Neural progenitor cell (in vitro differentiated cells): ENCODE data around the gene FAM162B. TPM values are rescaled to one million over a fixed set of nuclear protein-coding genes. Genes with fewer than 3 reads are reported as not detected.

Source experiments
- DNase-seq: peaks from one replicate; pipeline ENCODE4 v3.0.0-alpha.2; 2016; ENCODE audit warnings: low spot score
- H2AFZ ChIP-seq: fragments of 200-600 bp; sonication (generic); replicated peaks from 2 replicates; pipeline ENCODE4 v1.6.1; 2016; ENCODE audit warnings: antibody characterized with exemption
- H3F3A ChIP-seq: fragments of 200-600 bp; sonication (generic); 2 replicates; pipeline ENCODE4 v1.6.1; 2016; ENCODE audit warnings: antibody characterized with exemption, low read depth
- H3K27ac ChIP-seq: fragments of 200-600 bp; sonication (generic); 2 replicates; pipeline ENCODE4 v1.5.1; 2016; ENCODE audit warnings: mild to moderate bottlenecking
- H3K27me3 ChIP-seq: fragments of 200-600 bp; sonication (generic); 2 replicates; pipeline ENCODE4 v1.6.1; 2016; ENCODE audit warnings: mild to moderate bottlenecking, moderate library complexity
- H3K36me3 ChIP-seq: fragments of 200-600 bp; sonication (generic); 2 replicates; pipeline ENCODE4 v1.5.1; 2016
- H3K4me1 ChIP-seq: fragments of 200-600 bp; sonication (generic); 2 replicates; pipeline ENCODE4 v1.6.1; 2016; ENCODE audit warnings: mixed run types
- H3K4me2 ChIP-seq: fragments of 200-600 bp; sonication (generic); 2 replicates; pipeline ENCODE4 v1.6.1; 2016
- H3K4me3 ChIP-seq: fragments of 200-600 bp; sonication (generic); 2 replicates; pipeline ENCODE4 v1.5.1; 2016
- H3K79me2 ChIP-seq: fragments of 200-600 bp; sonication (generic); 2 replicates; pipeline ENCODE4 v1.6.1; 2016; ENCODE audit warnings: low read depth
- H3K9ac ChIP-seq: fragments of 200-600 bp; sonication (generic); 2 replicates; pipeline ENCODE4 v1.6.1; 2016
- H3K9me3 ChIP-seq: fragments of 200-600 bp; sonication (generic); 2 replicates; pipeline ENCODE4 v1.5.1; 2016; ENCODE audit warnings: low read depth
- H4K20me1 ChIP-seq: fragments of 200-600 bp; sonication (generic); 2 replicates; pipeline ENCODE4 v1.6.1; 2016; ENCODE audit warnings: low read depth
- H3K27ac Mint-ChIP-seq: 3 replicates; pipeline ENCODE4 v1.8.0; 2021; ENCODE audit warnings: mixed read lengths
- H3K27me3 Mint-ChIP-seq: 2 replicates; pipeline ENCODE4 v1.8.0; 2022; ENCODE audit warnings: low read depth, mild to moderate bottlenecking, inconsistent platforms, moderate library complexity, mixed read lengths; ENCODE audit not compliant: insufficient read depth
- H3K36me3 Mint-ChIP-seq: 3 replicates; pipeline ENCODE4 v1.8.0; 2021; ENCODE audit warnings: mixed read lengths
- H3K4me1 Mint-ChIP-seq: 3 replicates; pipeline ENCODE4 v1.8.0; 2021; ENCODE audit warnings: mixed read lengths
- H3K4me3 Mint-ChIP-seq: 3 replicates; pipeline ENCODE4 v1.8.0; 2021; ENCODE audit warnings: mild to moderate bottlenecking, moderate library complexity, mixed read lengths
- H3K9me3 Mint-ChIP-seq: 3 replicates; pipeline ENCODE4 v1.8.0; 2020; ENCODE audit warnings: mixed read lengths
- EZH2 ChIP-seq: fragments of 200-600 bp; sonication (generic); IDR thresholded peaks from 2 replicates; pipeline ENCODE4 v1.6.1; 2017; ENCODE audit warnings: antibody characterized with exemption, mild to moderate bottlenecking, moderate library complexity
- EZH2phosphoT487 ChIP-seq: fragments of 200-600 bp; sonication (generic); IDR thresholded peaks from 2 replicates; pipeline ENCODE4 v1.6.1; 2017; ENCODE audit warnings: antibody characterized with exemption
- total RNA-seq: library from RNA; depleted of rRNA; stranded (reverse); fragments of >200 nt; gene quantifications from 2 replicates; pipeline ENCODE4 v1.2.3, GENCODE V29; 2015; ENCODE audit warnings: low replicate concordance
- TF ChIP-seq, protein P1 (sequence below): fragments of 200-600 bp; sonication (generic); IDR thresholded peaks from 2 replicates; pipeline ENCODE4 v1.5.1; 2017; ENCODE audit warnings: antibody characterized with exemption, mild to moderate bottlenecking

FAM162B gene
- total RNA-seq, 1 donor from 2014 or later, result 0.28 TPM

DNA sequence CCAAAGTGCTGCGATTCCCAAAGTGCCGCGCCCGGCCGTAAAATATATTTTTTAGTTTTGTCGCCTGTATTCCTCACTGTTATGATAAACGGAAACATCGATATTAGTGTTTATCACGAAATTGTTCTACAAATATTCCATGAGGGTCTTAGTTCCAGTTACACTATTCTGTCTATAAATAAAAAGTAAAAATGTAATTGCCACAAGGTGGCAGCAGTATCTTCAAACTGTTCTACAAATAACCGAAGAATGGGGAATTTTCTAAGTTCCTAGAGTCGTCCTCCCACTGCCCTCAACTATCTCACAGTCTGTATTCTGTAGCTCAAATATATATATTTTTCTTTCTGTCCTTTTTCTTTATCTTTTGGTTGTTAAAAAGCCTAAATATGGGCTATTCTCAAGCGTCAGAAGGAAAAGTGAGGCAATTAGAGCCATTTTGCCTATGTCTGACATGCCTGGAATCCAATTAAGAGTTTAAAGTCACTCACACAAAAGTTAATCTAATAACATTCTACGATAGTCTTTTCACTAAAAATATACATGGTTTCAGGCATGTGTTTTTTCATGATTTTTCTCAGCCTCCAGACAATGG is 14.2 kb upstream of the FAM162B start:
- Histone ChIP-seq H3F3A (no peaks in the 10 kb centered on the region), H4K20me1 (no peaks in the 10 kb centered on the region), H3K9me3 (no peaks in the 10 kb centered on the region), H3K79me2 (no peaks in the 10 kb centered on the region), H3K4me3 (no peak overlapping the region), H3K36me3 (no peaks in the 10 kb centered on the region), H3K9ac (no peak overlapping the region), H3K27me3 (no peaks in the 10 kb centered on the region), H3K27ac (no peak overlapping the region), H3K4me1 (no peaks in the 10 kb centered on the region), H2AFZ (peak overlapping the region; percentile 23), H3K4me2 (no peak overlapping the region)
- H3K4me3 Mint-ChIP-seq, result no peak overlapping the region
- H3K9me3 Mint-ChIP-seq, result no peaks in the 10 kb centered on the region
- no peak for TF ChIP-seq EZH2phosphoT487
- TF ChIP-seq, protein P1, sequence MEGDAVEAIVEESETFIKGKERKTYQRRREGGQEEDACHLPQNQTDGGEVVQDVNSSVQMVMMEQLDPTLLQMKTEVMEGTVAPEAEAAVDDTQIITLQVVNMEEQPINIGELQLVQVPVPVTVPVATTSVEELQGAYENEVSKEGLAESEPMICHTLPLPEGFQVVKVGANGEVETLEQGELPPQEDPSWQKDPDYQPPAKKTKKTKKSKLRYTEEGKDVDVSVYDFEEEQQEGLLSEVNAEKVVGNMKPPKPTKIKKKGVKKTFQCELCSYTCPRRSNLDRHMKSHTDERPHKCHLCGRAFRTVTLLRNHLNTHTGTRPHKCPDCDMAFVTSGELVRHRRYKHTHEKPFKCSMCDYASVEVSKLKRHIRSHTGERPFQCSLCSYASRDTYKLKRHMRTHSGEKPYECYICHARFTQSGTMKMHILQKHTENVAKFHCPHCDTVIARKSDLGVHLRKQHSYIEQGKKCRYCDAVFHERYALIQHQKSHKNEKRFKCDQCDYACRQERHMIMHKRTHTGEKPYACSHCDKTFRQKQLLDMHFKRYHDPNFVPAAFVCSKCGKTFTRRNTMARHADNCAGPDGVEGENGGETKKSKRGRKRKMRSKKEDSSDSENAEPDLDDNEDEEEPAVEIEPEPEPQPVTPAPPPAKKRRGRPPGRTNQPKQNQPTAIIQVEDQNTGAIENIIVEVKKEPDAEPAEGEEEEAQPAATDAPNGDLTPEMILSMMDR, result peak; percentile 74
- no peaks in the 10 kb centered on the region for H3K36me3 Mint-ChIP-seq
- peaks cover 2% of the 10 kb centered on the region for H3K27me3 Mint-ChIP-seq
- no peaks in the 10 kb centered on the region for H3K4me1 Mint-ChIP-seq
- no peak overlapping the region for H3K27ac Mint-ChIP-seq
- peak; percentile 72 for DNase-seq

DNA sequence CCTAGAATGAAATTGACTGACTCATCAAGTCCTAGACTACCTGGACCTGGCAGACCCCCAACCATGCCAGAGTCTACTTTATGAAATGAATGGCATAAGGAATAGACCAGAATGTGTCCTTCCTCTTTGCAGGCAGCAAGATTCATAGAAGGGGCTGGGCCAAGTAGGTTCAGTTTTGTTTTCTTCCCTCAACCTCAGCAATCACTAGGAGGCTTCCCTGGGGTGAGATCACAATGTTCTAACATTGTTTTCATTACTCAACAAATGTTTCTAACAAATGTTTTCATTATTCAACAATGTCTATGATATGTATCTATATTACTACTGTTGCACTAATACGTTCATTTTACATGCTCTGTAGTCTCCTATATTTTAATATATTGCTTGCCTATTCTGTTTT is 8.4 kb upstream of the FAM162B start:
- Histone ChIP-seq H3K27ac (no peak overlapping the region), H3K36me3 (no peaks in the 10 kb centered on the region), H4K20me1 (no peaks in the 10 kb centered on the region), H3K4me3 (no peak overlapping the region), H3K4me2 (no peak overlapping the region), H3F3A (no peaks in the 10 kb centered on the region), H2AFZ (no peak overlapping the region), H3K9ac (no peak overlapping the region), H3K79me2 (no peaks in the 10 kb centered on the region), H3K4me1 (no peaks in the 10 kb centered on the region), H3K27me3 (no peaks in the 10 kb centered on the region), H3K9me3 (no peaks in the 10 kb centered on the region)
- Mint-ChIP-seq H3K9me3 (no peaks in the 10 kb centered on the region), H3K36me3 (no peaks in the 10 kb centered on the region), H3K27ac (no peak overlapping the region), H3K4me1 (no peaks in the 10 kb centered on the region), H3K4me3 (no peak overlapping the region), H3K27me3 (peaks cover 2% of the 10 kb centered on the region)
- no peak for TF ChIP-seq EZH2phosphoT487
- TF ChIP-seq, protein P1, result no peak
- no peak for TF ChIP-seq EZH2
- DNase-seq, result no peak

DNA sequence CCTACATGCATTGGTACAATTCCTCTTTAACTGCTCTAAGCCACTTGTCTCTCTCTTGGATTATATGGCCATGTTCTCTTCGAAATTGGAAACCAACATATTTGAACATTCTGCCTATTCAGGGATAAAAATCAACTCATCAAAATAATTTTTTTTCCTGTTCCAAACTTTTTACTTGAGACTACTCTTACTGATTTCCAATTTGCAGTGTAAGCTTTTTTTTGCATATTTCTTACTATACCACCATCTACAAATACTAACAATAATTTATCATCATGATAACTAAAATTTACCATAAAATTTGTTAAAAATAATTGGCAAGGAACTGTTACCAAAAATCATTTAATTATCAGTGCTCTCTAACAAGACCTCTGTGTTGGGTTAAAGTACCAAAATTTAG is 6.9 kb upstream of the FAM162B start:
- Mint-ChIP-seq H3K4me1 (no peaks in the 10 kb centered on the region), H3K36me3 (no peaks in the 10 kb centered on the region), H3K9me3 (no peaks in the 10 kb centered on the region), H3K27ac (no peak overlapping the region), H3K27me3 (peaks cover 2% of the 10 kb centered on the region), H3K4me3 (no peak overlapping the region)
- Histone ChIP-seq H3K36me3 (no peaks in the 10 kb centered on the region), H3K9me3 (no peaks in the 10 kb centered on the region), H3K79me2 (no peaks in the 10 kb centered on the region), H3K27me3 (peaks cover 4% of the 10 kb centered on the region), H3K4me3 (no peak overlapping the region), H2AFZ (no peak overlapping the region), H3K9ac (no peak overlapping the region), H3K27ac (no peak overlapping the region), H3K4me1 (no peaks in the 10 kb centered on the region), H3K4me2 (no peak overlapping the region), H3F3A (no peaks in the 10 kb centered on the region), H4K20me1 (no peaks in the 10 kb centered on the region)
- no peak for DNase-seq
- TF ChIP-seq, protein P1, result no peak
- TF ChIP-seq EZH2phosphoT487, result no peak
- TF ChIP-seq EZH2, result no peak
